ENCODE measurements around the gene OPN4. TPM values are rescaled to one million over a fixed set of nuclear protein-coding genes. Genes with fewer than 3 reads are reported as not detected.

The OPN4 gene
- total RNA-seq, 3 donors from 2014 or later (not counting 1 experiment from before 2014, with no cell fraction given) = not detected

GRCh38 chr10:86657396-86658011, 3.2 kb downstream of the OPN4 start:
- H3K27ac Mint-ChIP-seq = no peak overlapping the region
- no peak for TF ChIP-seq CTCF (IDR thresholded peaks at IDR 0.05)

DNA sequence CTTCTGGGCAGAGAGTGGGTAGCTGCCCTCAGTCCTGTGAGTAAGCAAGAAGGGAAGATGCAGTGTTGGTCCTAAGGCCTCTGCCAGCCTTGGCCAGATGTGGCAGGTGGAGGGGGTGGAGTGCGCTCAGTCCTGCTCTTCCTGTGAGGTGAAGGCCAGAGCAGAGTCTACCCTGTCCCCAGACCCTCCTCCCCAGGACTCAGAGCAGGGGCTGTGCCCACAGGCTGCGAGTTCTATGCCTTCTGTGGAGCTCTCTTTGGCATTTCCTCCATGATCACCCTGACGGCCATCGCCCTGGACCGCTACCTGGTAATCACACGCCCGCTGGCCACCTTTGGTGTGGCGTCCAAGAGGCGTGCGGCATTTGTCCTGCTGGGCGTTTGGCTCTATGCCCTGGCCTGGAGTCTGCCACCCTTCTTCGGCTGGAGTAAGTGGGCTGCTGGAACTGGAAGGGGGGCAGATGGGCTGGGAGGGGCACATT, 4.0 kb downstream of the OPN4 start:
- no peak overlapping the region for H3K4me3 ChIP-seq (ENCODE audit: low read length)
- H3K4me1 Mint-ChIP-seq = no peaks in the 10 kb centered on the region
- intact Hi-C loops (cut with micrococcal nuclease) = no loop called here
- H3K4me1 ChIP-seq (ENCODE audit: control insufficient read depth, insufficient read depth, low read length) = no peaks in the 10 kb centered on the region
- no peaks in the 10 kb centered on the region for H3K9me3 ChIP-seq (ENCODE audit: control insufficient read depth, insufficient read depth, low read length)
- H3K27ac Mint-ChIP-seq = no peak overlapping the region
- H3K36me3 ChIP-seq (ENCODE audit: control insufficient read depth, insufficient read depth, low read length) = no peaks in the 10 kb centered on the region
- no peaks in the 10 kb centered on the region for H3K9me3 Mint-ChIP-seq
- no peak for ATAC-seq
- no peaks in the 10 kb centered on the region for H3K27me3 ChIP-seq (ENCODE audit: control insufficient read depth, insufficient read depth, low read length)
- 90% methylated on average over 12 of the region's 12 CpGs for WGBS (ENCODE audit: insufficient coverage)
- TF ChIP-seq CTCF (IDR thresholded peaks at IDR 0.05) = no peak
- no peak overlapping the region for H3K27ac ChIP-seq (ENCODE audit: low read length)
- no peaks in the 10 kb centered on the region for H3K27me3 Mint-ChIP-seq (ENCODE audit: low read depth in 2 of 2)
- no peak for DNase-seq
- H3K36me3 Mint-ChIP-seq = no peaks in the 10 kb centered on the region
- H3K4me3 Mint-ChIP-seq = no peak overlapping the region

More at GRCh38 chr10:86657396-86658011, 3.2 kb downstream of the OPN4 start:
- no peaks in the 10 kb centered on the region for H3K4me1 Mint-ChIP-seq
- no peak for DNase-seq
- Histone ChIP-seq H3K9me3 (ENCODE audit: control insufficient read depth, insufficient read depth, low read length) (no peaks in the 10 kb centered on the region), H3K36me3 (ENCODE audit: control insufficient read depth, insufficient read depth, low read length) (no peaks in the 10 kb centered on the region), H3K4me3 (ENCODE audit: low read length) (no peak overlapping the region), H3K27me3 (ENCODE audit: control insufficient read depth, insufficient read depth, low read length) (no peaks in the 10 kb centered on the region), H3K4me1 (ENCODE audit: control insufficient read depth, insufficient read depth, low read length) (no peaks in the 10 kb centered on the region), H3K27ac (ENCODE audit: low read length) (no peak overlapping the region)
- WGBS (ENCODE audit: insufficient coverage) = 78% methylated on average over 19 of the region's 19 CpGs
- H3K27me3 Mint-ChIP-seq (ENCODE audit: low read depth in 2 of 2) = no peaks in the 10 kb centered on the region
- no peaks in the 10 kb centered on the region for H3K36me3 Mint-ChIP-seq
- ATAC-seq = no peak
- H3K4me3 Mint-ChIP-seq = no peak overlapping the region
- H3K9me3 Mint-ChIP-seq = no peaks in the 10 kb centered on the region
- intact Hi-C loops (cut with micrococcal nuclease) = no loop called here

DNA sequence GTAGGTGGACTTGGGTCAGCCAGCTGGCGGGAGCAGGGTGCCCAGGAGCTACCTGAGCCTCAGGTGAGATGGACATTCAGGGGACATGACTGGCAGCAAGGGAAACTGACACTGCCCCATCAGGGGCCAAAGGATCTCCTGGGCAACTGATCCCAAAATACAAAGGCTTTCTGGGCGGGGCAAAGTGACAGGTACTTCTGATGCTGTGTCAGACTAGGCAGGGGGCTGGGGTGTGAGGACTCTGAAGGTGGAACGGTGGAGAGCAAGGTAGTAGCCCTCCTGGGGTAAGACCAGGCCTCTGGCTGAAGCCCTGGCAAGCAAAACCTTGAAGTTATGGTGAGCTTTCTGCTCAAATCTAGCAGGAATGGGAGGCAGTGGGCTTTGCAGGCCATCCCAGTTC, 4.4 kb downstream of the OPN4 start:
- H3K4me3 Mint-ChIP-seq = no peak overlapping the region
- 44% methylated on average over 3 of the region's 3 CpGs for WGBS (ENCODE audit: insufficient coverage)
- no peak for TF ChIP-seq CTCF (IDR thresholded peaks at IDR 0.05)
- Histone ChIP-seq H3K27me3 (ENCODE audit: control insufficient read depth, insufficient read depth, low read length) (no peaks in the 10 kb centered on the region), H3K4me1 (ENCODE audit: control insufficient read depth, insufficient read depth, low read length) (no peaks in the 10 kb centered on the region), H3K9me3 (ENCODE audit: control insufficient read depth, insufficient read depth, low read length) (no peaks in the 10 kb centered on the region), H3K27ac (ENCODE audit: low read length) (no peak overlapping the region), H3K36me3 (ENCODE audit: control insufficient read depth, insufficient read depth, low read length) (no peaks in the 10 kb centered on the region), H3K4me3 (ENCODE audit: low read length) (no peak overlapping the region)
- no peaks in the 10 kb centered on the region for H3K27me3 Mint-ChIP-seq (ENCODE audit: low read depth in 2 of 2)
- H3K4me1 Mint-ChIP-seq = no peaks in the 10 kb centered on the region
- intact Hi-C loops (cut with micrococcal nuclease) = no loop called here
- H3K27ac Mint-ChIP-seq = no peak overlapping the region
- ATAC-seq (no peak), DNase-seq (no peak)
- H3K36me3 Mint-ChIP-seq = no peaks in the 10 kb centered on the region
- H3K9me3 Mint-ChIP-seq = no peaks in the 10 kb centered on the region

GRCh38 chr10:86659161-86659691, 4.9 kb downstream of the OPN4 start:
- H3K36me3 ChIP-seq (ENCODE audit: control insufficient read depth, insufficient read depth, low read length) = no peaks in the 10 kb centered on the region
- Mint-ChIP-seq H3K4me1 (no peaks in the 10 kb centered on the region), H3K36me3 (no peaks in the 10 kb centered on the region), H3K4me3 (no peak overlapping the region), H3K27ac (no peak overlapping the region), H3K9me3 (no peaks in the 10 kb centered on the region), H3K27me3 (ENCODE audit: low read depth in 2 of 2) (no peaks in the 10 kb centered on the region)
- H3K4me3 ChIP-seq (ENCODE audit: low read length) = no peak overlapping the region
- H3K27me3 ChIP-seq (ENCODE audit: control insufficient read depth, insufficient read depth, low read length) = no peaks in the 10 kb centered on the region
- H3K4me1 ChIP-seq (ENCODE audit: control insufficient read depth, insufficient read depth, low read length) = no peaks in the 10 kb centered on the region
- intact Hi-C loops (cut with micrococcal nuclease) = no loop called here
- DNase-seq (no peak), ATAC-seq (no peak)
- H3K9me3 ChIP-seq (ENCODE audit: control insufficient read depth, insufficient read depth, low read length) = no peaks in the 10 kb centered on the region
- TF ChIP-seq CTCF (IDR thresholded peaks at IDR 0.05) = no peak
- no peak overlapping the region for H3K27ac ChIP-seq (ENCODE audit: low read length)
- 88% methylated on average over 19 of the region's 19 CpGs for WGBS (ENCODE audit: insufficient coverage)
